OCI-LY3 (cell line): ENCODE measurements around the gene NPFF.

ENCODE experiments used
- H2AFZ ChIP-seq: fragments of 200-600, 300-600 bp; shearing (Covaris generic); 2 replicates; pipeline ENCODE4 v1.6.0; 2014; ENCODE audit warnings: antibody characterized with exemption, low read depth, low read length
- H3K27ac ChIP-seq: fragments of 200-600, 300-600 bp; sonication (generic); 2 replicates; pipeline ENCODE4 v1.5.1; 2014; ENCODE audit warnings: mild to moderate bottlenecking, low read length, moderate library complexity, mixed read lengths
- H3K27me3 ChIP-seq: fragments of 200-600, 300-600 bp; sonication (generic); 2 replicates; pipeline ENCODE4 v1.6.1; 2014; ENCODE audit warnings: low read depth, low read length, mixed read lengths
- H3K36me3 ChIP-seq: fragments of 200-600, 300-600 bp; sonication (generic); replicated peaks from 2 replicates; pipeline ENCODE3; 2014; ENCODE audit warnings: low read depth, low read length, mixed read lengths
- H3K4me1 ChIP-seq: fragments of 300-600, 200-600 bp; sonication (generic); 2 replicates; pipeline ENCODE4 v1.6.1; 2014; ENCODE audit warnings: low read length, mixed read lengths
- H3K4me2 ChIP-seq: fragments of 200-600, 300-600 bp; sonication (generic); 2 replicates; pipeline ENCODE4 v1.6.1; 2014; ENCODE audit warnings: low read length, mixed read lengths
- H3K4me3 ChIP-seq: fragments of 300-600, 200-600 bp; sonication (generic); 2 replicates; pipeline ENCODE4 v1.5.1; 2014; ENCODE audit warnings: antibody characterized with exemption, mild to moderate bottlenecking, low read length, moderate library complexity
- H3K79me2 ChIP-seq: fragments of 300-600, 200-600 bp; shearing (Covaris generic); 2 replicates; pipeline ENCODE4 v1.6.1; 2014; ENCODE audit warnings: mild to moderate bottlenecking, low read length, mixed read lengths
- H3K9ac ChIP-seq: fragments of 300-600, 200-600 bp; shearing (Covaris generic); 2 replicates; pipeline ENCODE4 v1.6.0; 2014; ENCODE audit warnings: mild to moderate bottlenecking, low read length, moderate library complexity
- H3K9me3 ChIP-seq: fragments of 200-600, 300-600 bp; shearing (Covaris generic); 2 replicates; pipeline ENCODE4 v1.6.1; 2014; ENCODE audit warnings: low read length, mixed read lengths; ENCODE audit not compliant: insufficient read depth
- H4K20me1 ChIP-seq: fragments of 200-600, 300-600 bp; sonication (generic); 2 replicates; pipeline ENCODE4 v1.6.1; 2016; ENCODE audit warnings: low read length, mixed read lengths; ENCODE audit not compliant: insufficient read depth
- CTCF ChIP-seq: fragments of 200-600, 300-600 bp; sonication (generic); IDR thresholded peaks from 2 replicates; pipeline ENCODE4 v1.5.1; 2014; ENCODE audit warnings: antibody characterized with exemption, low read length, low read depth
- EZH2phosphoT487 ChIP-seq: fragments of 200-600 bp; shearing (Covaris generic); IDR thresholded peaks from 2 replicates; pipeline ENCODE4 v1.6.1; 2018; ENCODE audit warnings: antibody characterized with exemption, mixed run types, low read depth

Gene NPFF

GRCh38 chr12:53510181-53510812 is 3.0 kb upstream of the NPFF start:
- H3K9me3 ChIP-seq = no peaks in the 10 kb centered on the region
- no peak overlapping the region for H2AFZ ChIP-seq
- no peaks in the 10 kb centered on the region for H3K79me2 ChIP-seq
- H4K20me1 ChIP-seq = no peaks in the 10 kb centered on the region
- no peak for TF ChIP-seq CTCF
- no peak for TF ChIP-seq EZH2phosphoT487
- H3K36me3 ChIP-seq = peaks cover 4% of the 10 kb centered on the region
- H3K27me3 ChIP-seq = no peaks in the 10 kb centered on the region
- H3K9ac ChIP-seq = no peak overlapping the region
- H3K4me3 ChIP-seq = no peak overlapping the region
- no peak overlapping the region for H3K4me2 ChIP-seq
- no peak overlapping the region for H3K27ac ChIP-seq
- H3K4me1 ChIP-seq = 0 out of 2 replicates have a peak, but pooled peaks cover 2% of the 10 kb centered on the region

- Histone ChIP-seq H3K36me3 (peaks cover 4% of the 10 kb centered on the region), H3K27me3 (no peaks in the 10 kb centered on the region), H3K9me3 (no peaks in the 10 kb centered on the region), H2AFZ (no peak overlapping the region), H3K79me2 (no peaks in the 10 kb centered on the region), H3K27ac (no peak overlapping the region), H4K20me1 (no peaks in the 10 kb centered on the region), H3K4me1 (0 out of 2 replicates have a peak, but pooled peaks cover 2% of the 10 kb centered on the region), H3K4me2 (no peak overlapping the region), H3K9ac (no peak overlapping the region), H3K4me3 (no peak overlapping the region)
- peak; percentile 90 for TF ChIP-seq CTCF
- TF ChIP-seq EZH2phosphoT487 = no peak
These were observed 1.4 kb upstream of the NPFF start for GRCh38 chr12:53508534-53509170.

- TF ChIP-seq CTCF (no peak), EZH2phosphoT487 (no peak)
- Histone ChIP-seq H3K4me1 (0 out of 2 replicates have a peak, but pooled peaks cover 2% of the 10 kb centered on the region), H3K4me3 (no peak overlapping the region), H3K4me2 (no peak overlapping the region), H4K20me1 (no peaks in the 10 kb centered on the region), H3K27ac (no peak overlapping the region), H3K27me3 (no peaks in the 10 kb centered on the region), H3K36me3 (peaks cover 4% of the 10 kb centered on the region), H3K9me3 (no peaks in the 10 kb centered on the region), H3K79me2 (peaks cover 6% of the 10 kb centered on the region), H3K9ac (no peak overlapping the region), H2AFZ (no peak overlapping the region)
These were observed 260 bp upstream of the NPFF start for GRCh38 chr12:53507603-53507885.

GRCh38 chr12:53506450-53506785 is 866 bp downstream of the NPFF start:
- Histone ChIP-seq H3K36me3 (peaks cover 4% of the 10 kb centered on the region), H3K4me3 (no peak overlapping the region), H3K9me3 (no peaks in the 10 kb centered on the region), H2AFZ (no peak overlapping the region), H4K20me1 (no peaks in the 10 kb centered on the region), H3K4me2 (no peak overlapping the region), H3K9ac (no peak overlapping the region), H3K27me3 (no peaks in the 10 kb centered on the region), H3K79me2 (peaks cover 17% of the 10 kb centered on the region), H3K4me1 (peaks cover 10% of the 10 kb centered on the region), H3K27ac (no peak overlapping the region)
- TF ChIP-seq CTCF (no peak), EZH2phosphoT487 (no peak)
